Hepatocyte (in vitro differentiated cells): Measurements from ENCODE around the gene ZSCAN5B.

Source experiments
- CTCF ChIP-seq: fragments of 200-600 bp; sonication (generic); IDR thresholded peaks from 2 replicates; pipeline ENCODE4 v1.5.1; 2016; ENCODE audit warnings: antibody characterized with exemption, mild to moderate bottlenecking; ENCODE audit not compliant: poor library complexity
- EZH2 ChIP-seq: fragments of 200-600 bp; sonication (generic); IDR thresholded peaks from 2 replicates; pipeline ENCODE4 v1.6.1; 2016; ENCODE audit warnings: antibody characterized with exemption, mild to moderate bottlenecking, borderline replicate concordance

GRCh38 chr19:56155124-56155687 lies 42.4 kb downstream of the ZSCAN5B start:
- TF ChIP-seq CTCF: peak; percentile 22
- no peak for TF ChIP-seq EZH2
